SJSA1 (cell line): Measurements from ENCODE around the gene MEDAG. TPM values are rescaled to one million over a fixed set of nuclear protein-coding genes. Genes with fewer than 3 reads are reported as not detected.
"Not testable (repeated sequence)": the region's sequence is repeated elsewhere in the genome, so short reads cannot be mapped to it uniquely, and the experiment has no call there.

Experiments
- DNase-seq, 2 experiments: peaks; one replicate each; pipeline ENCODE4 v3.0.0-alpha.2; 2015 to 2020; ENCODE audit warnings: low spot score in 2 of 2, low read depth in 1 of 2
- H3K27ac ChIP-seq: fragments of 250-450 bp; sonication (Bioruptor Pico); 2 replicates; pipeline ENCODE4 v1.5.1; 2020; ENCODE audit warnings: mild to moderate bottlenecking, moderate library complexity
- H3K27me3 ChIP-seq: fragments of 250-450 bp; sonication (Bioruptor Pico); replicated peaks from 2 replicates; pipeline ENCODE4 v1.5.1; 2020; ENCODE audit warnings: mild to moderate bottlenecking, moderate library complexity
- H3K36me3 ChIP-seq: fragments of 250-450 bp; sonication (Bioruptor Pico); 2 replicates; pipeline ENCODE4 v1.5.1; 2020; ENCODE audit warnings: mild to moderate bottlenecking
- H3K4me1 ChIP-seq: fragments of 250-450 bp; sonication (Bioruptor Pico); replicated peaks from 2 replicates; pipeline ENCODE4 v1.6.1; 2021; ENCODE audit warnings: mild to moderate bottlenecking
- H3K4me3 ChIP-seq: fragments of 250-450 bp; sonication (Bioruptor Pico); 2 replicates; pipeline ENCODE4 v1.5.1; 2020; ENCODE audit warnings: mild to moderate bottlenecking
- H3K9me3 ChIP-seq: fragments of 250-450 bp; sonication (Bioruptor Pico); replicated peaks from 2 replicates; pipeline ENCODE4 v1.5.1; 2020; ENCODE audit warnings: mild to moderate bottlenecking
- total RNA-seq: library from RNA; depleted of rRNA; stranded (reverse); fragments of >200 nt; shearing (Covaris generic); gene quantifications from 2 replicates; pipeline ENCODE4 v1.2.3, GENCODE V29; 2014

The MEDAG gene
- total RNA-seq, 1 experiment from 2014 or later = not detected

- Histone ChIP-seq H3K9me3 (no peaks in the 10 kb centered on the region), H3K4me3 (no peak overlapping the region), H3K36me3 (no peaks in the 10 kb centered on the region), H3K27ac (no peak overlapping the region), H3K4me1 (peaks cover 23% of the 10 kb centered on the region), H3K27me3 (no peaks in the 10 kb centered on the region)
- no peak for DNase-seq
Observed at GRCh38 chr13:30906411-30907051, 460 bp downstream of the MEDAG start.

DNA sequence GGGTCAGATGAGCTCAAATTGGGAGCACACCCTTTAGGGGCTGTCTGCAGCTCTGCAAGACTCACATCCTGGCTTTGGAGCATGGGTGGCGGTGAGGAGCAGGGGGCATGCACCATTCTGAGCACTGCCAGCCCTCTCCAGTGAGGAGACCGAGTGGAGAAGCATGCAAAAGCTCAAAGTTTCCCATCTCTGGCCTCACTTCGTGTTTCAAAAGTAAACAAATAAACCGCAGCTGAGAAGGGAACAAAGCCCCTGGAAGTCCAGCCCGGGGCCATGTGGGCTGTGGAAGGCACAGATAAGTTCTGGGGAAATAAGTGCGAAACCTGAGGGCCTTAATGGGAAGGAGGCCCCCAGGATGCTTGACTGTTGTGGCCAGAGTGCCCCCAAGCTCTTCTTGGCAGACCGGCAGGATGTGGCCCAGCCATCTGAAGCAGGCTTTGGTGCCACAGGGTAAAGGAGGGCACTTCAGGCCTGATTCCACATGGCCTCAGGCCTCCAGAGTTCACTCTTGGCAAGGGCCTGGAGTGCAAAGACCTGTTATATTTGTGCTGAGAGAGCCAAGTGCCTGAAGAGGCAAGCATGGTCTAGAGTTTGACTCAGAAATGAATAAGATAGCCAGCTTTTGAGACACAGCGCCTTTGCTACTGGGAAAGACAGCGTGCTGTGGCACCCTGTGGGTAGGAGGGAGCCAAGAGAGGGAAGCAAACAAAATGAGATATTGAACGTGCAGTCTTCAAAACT is 1.2 kb downstream of the MEDAG start:
- Histone ChIP-seq H3K36me3 (no peaks in the 10 kb centered on the region), H3K4me3 (no peak overlapping the region), H3K27ac (peak overlapping the region; percentile 39; the same call in 1 of the 2 replicates), H3K9me3 (no peaks in the 10 kb centered on the region), H3K4me1 (peaks cover 23% of the 10 kb centered on the region), H3K27me3 (no peaks in the 10 kb centered on the region)
- DNase-seq = peak; percentile 70 to 81

DNA sequence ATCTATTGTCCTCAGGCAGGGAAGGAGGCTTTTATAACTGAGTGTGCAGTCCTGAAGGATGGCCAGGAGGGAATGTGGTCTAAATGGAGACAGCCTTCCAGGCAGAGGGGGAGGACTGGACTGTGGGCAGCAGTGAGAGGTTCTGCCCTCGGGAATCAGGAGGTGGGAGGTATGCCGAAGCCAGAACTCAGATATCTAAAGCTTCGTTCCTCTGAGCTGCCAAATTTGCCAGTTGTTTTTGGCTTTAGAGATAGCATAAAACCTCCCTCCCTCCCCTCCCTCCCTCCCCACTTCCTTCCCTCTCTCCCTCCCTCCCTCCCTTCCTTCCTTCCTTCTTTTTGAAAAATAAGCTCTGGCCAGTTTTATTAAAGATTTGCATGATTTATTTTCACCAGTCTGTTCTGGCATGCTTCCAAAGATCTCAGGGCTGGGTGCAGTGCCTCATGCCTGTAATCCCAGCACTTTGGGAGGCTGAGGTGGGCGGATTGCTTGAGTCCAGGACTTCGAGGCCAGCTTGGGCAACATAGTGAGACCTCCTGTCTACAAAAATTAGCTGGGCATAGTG is 2.4 kb downstream of the MEDAG start:
- Histone ChIP-seq H3K27me3 (no peaks in the 10 kb centered on the region), H3K4me1 (peaks cover 23% of the 10 kb centered on the region), H3K4me3 (no peak overlapping the region), H3K27ac (no peak overlapping the region), H3K36me3 (no peaks in the 10 kb centered on the region), H3K9me3 (no peaks in the 10 kb centered on the region)
- DNase-seq = no peak

DNA sequence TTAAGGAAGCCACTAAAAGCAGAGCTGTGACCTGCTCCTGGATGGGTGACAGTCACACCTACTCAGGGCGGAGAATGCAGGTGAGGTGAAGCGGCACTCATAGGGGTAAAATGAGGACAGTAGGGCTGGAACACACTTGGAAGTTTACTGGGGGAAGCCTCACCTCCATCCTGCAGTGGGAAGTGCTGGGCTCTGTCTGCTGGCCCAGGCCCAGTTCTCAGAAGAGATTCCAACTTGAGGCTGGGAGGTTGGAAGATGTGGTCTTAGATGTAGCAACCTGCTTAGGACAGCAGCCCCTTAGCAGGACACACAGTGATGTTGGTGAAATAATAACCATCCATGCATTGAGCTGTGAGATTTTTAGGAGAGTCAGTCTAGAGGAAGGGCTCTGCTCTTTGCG is 4.6 kb downstream of the MEDAG start:
- H3K36me3 ChIP-seq = no peaks in the 10 kb centered on the region
- no peak for DNase-seq
- H3K27ac ChIP-seq = no peak overlapping the region
- H3K9me3 ChIP-seq = no peaks in the 10 kb centered on the region
- no peaks in the 10 kb centered on the region for H3K27me3 ChIP-seq
- peaks cover 23% of the 10 kb centered on the region for H3K4me1 ChIP-seq
- H3K4me3 ChIP-seq = no peak overlapping the region

GRCh38 chr13:30915691-30916541 is 9.8 kb downstream of the MEDAG start:
- Histone ChIP-seq H3K9me3 (no peaks in the 10 kb centered on the region), H3K4me3 (no peak overlapping the region), H3K27ac (no peak overlapping the region), H3K36me3 (no peaks in the 10 kb centered on the region), H3K4me1 (no peaks in the 10 kb centered on the region), H3K27me3 (no peaks in the 10 kb centered on the region)
- no peak for DNase-seq

- no peak overlapping the region for H3K4me3 ChIP-seq
- H3K27ac ChIP-seq = no peak overlapping the region
- H3K4me1 ChIP-seq = no peaks in the 10 kb centered on the region
- H3K36me3 ChIP-seq = no peaks in the 10 kb centered on the region
- H3K27me3 ChIP-seq = no peaks in the 10 kb centered on the region
- H3K9me3 ChIP-seq = no peaks in the 10 kb centered on the region
- no peak for DNase-seq
Observed at GRCh38 chr13:30916991-30917390, 10.9 kb downstream of the MEDAG start.

DNA sequence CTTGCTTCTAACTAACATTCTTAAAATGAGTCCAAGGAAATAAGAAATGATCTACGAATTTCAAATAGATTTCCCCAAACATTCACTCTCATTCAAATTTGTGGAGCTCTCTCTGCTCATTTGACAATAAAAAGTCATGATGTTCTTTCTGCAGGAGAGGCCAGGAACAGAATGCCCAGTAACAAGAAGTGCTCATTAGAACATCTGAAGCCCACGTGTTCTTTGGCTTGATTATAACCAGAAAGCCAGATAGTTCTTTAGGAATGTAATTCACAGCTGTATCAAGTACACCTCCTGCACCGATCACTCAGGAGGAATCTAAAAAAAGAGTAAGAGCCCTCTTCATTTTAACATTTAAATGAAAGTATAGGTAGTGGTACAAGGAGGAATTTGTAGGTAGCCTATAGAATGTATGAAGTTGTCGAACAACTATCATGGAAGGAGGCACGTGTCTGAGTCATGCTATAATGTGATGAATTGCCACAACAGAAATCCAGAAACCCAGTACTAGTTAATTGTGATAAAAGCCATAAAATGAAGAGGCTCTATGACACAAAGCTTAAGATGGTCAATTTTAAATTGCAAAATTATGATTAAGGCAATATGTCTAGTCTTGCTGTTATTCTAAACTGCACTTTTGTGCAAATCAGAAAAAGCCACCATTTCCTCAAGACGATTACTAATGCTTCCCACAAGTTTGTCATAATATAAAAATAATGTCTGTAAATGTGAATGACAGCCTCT is 12.8 kb downstream of the MEDAG start:
- Histone ChIP-seq H3K36me3 (no peaks in the 10 kb centered on the region), H3K27me3 (no peaks in the 10 kb centered on the region), H3K4me1 (no peaks in the 10 kb centered on the region), H3K27ac (no peak overlapping the region), H3K4me3 (no peak overlapping the region), H3K9me3 (no peaks in the 10 kb centered on the region)
- no peak for DNase-seq

- Histone ChIP-seq H3K4me3 (no peak overlapping the region), H3K4me1 (no peaks in the 10 kb centered on the region), H3K36me3 (no peaks in the 10 kb centered on the region), H3K9me3 (no peaks in the 10 kb centered on the region), H3K27me3 (no peaks in the 10 kb centered on the region), H3K27ac (no peak overlapping the region)
- no peak for DNase-seq
Observed at GRCh38 chr13:30920162-30920909, 14.3 kb downstream of the MEDAG start.

DNA sequence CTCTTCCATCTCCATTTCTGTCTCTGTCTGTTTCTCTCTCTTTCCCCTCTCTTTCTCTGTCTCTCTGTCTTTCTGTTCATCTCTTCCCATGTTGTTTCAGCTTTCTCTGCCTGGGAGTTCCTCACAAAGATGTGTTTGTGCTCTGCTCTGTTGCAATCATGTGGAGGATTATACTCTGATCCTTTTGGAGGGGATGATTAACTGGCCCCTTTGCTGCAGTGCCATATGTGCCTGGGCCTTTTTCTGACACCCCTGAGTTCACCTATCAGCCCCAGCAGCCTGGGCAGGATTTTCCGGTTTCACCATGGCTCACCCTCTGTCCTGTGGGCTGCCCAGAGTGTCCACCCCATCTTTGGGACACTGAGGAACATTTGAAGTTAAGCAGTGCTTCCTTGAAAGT is 17.3 kb downstream of the MEDAG start:
- Histone ChIP-seq H3K4me1 (peaks cover 6% of the 10 kb centered on the region), H3K9me3 (no peaks in the 10 kb centered on the region), H3K27me3 (no peaks in the 10 kb centered on the region), H3K27ac (no peak overlapping the region), H3K36me3 (no peaks in the 10 kb centered on the region), H3K4me3 (no peak overlapping the region)
- DNase-seq = no peak

- DNase-seq = no peak
- H3K4me1 ChIP-seq = peaks cover 6% of the 10 kb centered on the region
- H3K36me3 ChIP-seq = no peaks in the 10 kb centered on the region
- no peak overlapping the region for H3K27ac ChIP-seq
- H3K4me3 ChIP-seq = no peak overlapping the region
- no peaks in the 10 kb centered on the region for H3K27me3 ChIP-seq
- H3K9me3 ChIP-seq = no peaks in the 10 kb centered on the region
Observed at GRCh38 chr13:30924721-30925120, 18.6 kb downstream of the MEDAG start.

DNA sequence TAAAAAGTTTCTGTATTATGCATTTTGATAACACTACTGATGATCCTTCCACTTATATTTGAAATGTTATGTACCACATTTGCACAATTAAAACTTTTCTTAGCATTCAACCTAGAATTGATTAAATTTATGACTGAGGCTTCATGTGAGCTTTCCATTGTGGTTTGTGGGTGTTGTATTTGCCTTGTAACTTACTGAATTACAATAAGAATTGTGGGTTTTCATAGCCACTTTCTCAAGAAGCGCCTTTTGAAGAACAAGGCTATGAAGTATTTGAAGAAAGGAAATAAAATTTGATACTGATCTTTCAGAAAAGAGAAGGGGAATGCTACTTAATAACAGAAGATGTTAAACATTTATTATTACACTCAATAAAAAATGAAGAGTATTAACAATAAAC is 19.4 kb downstream of the MEDAG start:
- Histone ChIP-seq H3K27ac (no peak overlapping the region), H3K4me1 (peaks cover 6% of the 10 kb centered on the region), H3K9me3 (no peaks in the 10 kb centered on the region), H3K4me3 (no peak overlapping the region), H3K36me3 (no peaks in the 10 kb centered on the region), H3K27me3 (no peaks in the 10 kb centered on the region)
- DNase-seq = no peak

DNA sequence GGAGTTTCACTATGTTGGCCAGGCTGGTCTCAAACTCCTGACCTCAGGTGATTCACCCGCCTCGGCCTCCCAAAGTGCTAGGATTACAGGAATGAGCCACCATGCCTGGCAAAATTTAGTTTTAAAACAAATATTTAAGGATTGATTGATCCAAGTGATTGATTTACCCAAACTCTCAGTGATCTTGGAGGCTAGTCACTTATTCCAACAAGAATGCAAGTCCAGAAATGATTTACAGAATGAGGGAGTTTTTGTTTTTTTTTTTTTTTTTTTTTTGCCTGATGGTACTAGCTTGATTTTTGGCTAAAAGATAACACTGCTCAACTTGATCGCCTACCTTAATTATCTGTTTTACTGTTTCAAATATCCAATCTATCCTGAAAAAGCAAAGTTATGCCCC is 20.7 kb downstream of the MEDAG start:
- Histone ChIP-seq H3K4me3 (no peak overlapping the region), H3K27ac (no peak overlapping the region), H3K9me3 (no peaks in the 10 kb centered on the region), H3K4me1 (peaks cover 6% of the 10 kb centered on the region), H3K27me3 (no peaks in the 10 kb centered on the region), H3K36me3 (no peaks in the 10 kb centered on the region)
- no peak for DNase-seq

GRCh38 chr13:30927188-30927587 is 21.1 kb downstream of the MEDAG start:
- H3K9me3 ChIP-seq, H3K36me3 ChIP-seq, H3K27me3 ChIP-seq, H3K4me1 ChIP-seq, H3K4me3 ChIP-seq, H3K27ac ChIP-seq: not testable (repeated sequence)
- peak in 1 of 2 experiments; percentile 4 for DNase-seq
